ENCODE data around the gene GOT1.

Gene GOT1

GRCh38 chr10:99430451-99431189 is at the start of gene GOT1:
GOT1 (minus strand) TSS chr10:99430624; CDS start chr10:99430565, 59 bp downstream.
- peak; percentile 98 for DNase-seq

- DNase-seq = no peak
Observed at GRCh38 chr10:99470327-99470726, 39.9 kb upstream of the GOT1 start.

GRCh38 chr10:99467236-99467999 is 37.0 kb upstream of the GOT1 start:
- DNase-seq = no peak

- no peak for DNase-seq
Observed at GRCh38 chr10:99466632-99467223, 36.3 kb upstream of the GOT1 start.

GRCh38 chr10:99461230-99461629 is 30.8 kb upstream of the GOT1 start:
- DNase-seq = no peak

GRCh38 chr10:99460070-99460469 is 29.6 kb upstream of the GOT1 start:
- no peak for DNase-seq

GRCh38 chr10:99459217-99459616 is 28.8 kb upstream of the GOT1 start:
- no peak for DNase-seq

GRCh38 chr10:99457813-99458212 is 27.4 kb upstream of the GOT1 start:
- no peak for DNase-seq

GRCh38 chr10:99456931-99457288 is 26.5 kb upstream of the GOT1 start:
- no peak for DNase-seq

- no peak for DNase-seq
Observed at GRCh38 chr10:99456207-99456930, 25.9 kb upstream of the GOT1 start.

- no peak for DNase-seq
Observed at GRCh38 chr10:99451981-99452380, 21.6 kb upstream of the GOT1 start.

GRCh38 chr10:99451499-99451788 is 21.0 kb upstream of the GOT1 start:
- no peak for DNase-seq

GRCh38 chr10:99450624-99451498 is 20.4 kb upstream of the GOT1 start:
- no peak for DNase-seq

GRCh38 chr10:99450156-99450555 is 19.7 kb upstream of the GOT1 start:
- no peak for DNase-seq

- DNase-seq = no peak
Observed at GRCh38 chr10:99449023-99449422, 18.6 kb upstream of the GOT1 start.

- DNase-seq = no peak
Observed at GRCh38 chr10:99444383-99445045, 14.1 kb upstream of the GOT1 start.

- DNase-seq = no peak
Observed at GRCh38 chr10:99443500-99443899, 13.1 kb upstream of the GOT1 start.

- DNase-seq = no peak
Observed at GRCh38 chr10:99442394-99442793, 12.0 kb upstream of the GOT1 start.

- no peak for DNase-seq
Observed at GRCh38 chr10:99438890-99439289, 8.5 kb upstream of the GOT1 start.

GRCh38 chr10:99435986-99436638 is 5.7 kb upstream of the GOT1 start:
- DNase-seq = no peak

GRCh38 chr10:99433378-99434020 is 3.1 kb upstream of the GOT1 start:
- no peak for DNase-seq

Data from right hindlimb (tissue), 1 donor.